K562 (cell line): ENCODE data around the gene CEP135. TPM values are rescaled to one million over a fixed set of nuclear protein-coding genes. Genes with fewer than 3 reads are reported as not detected.
A peak's percentile ranks its signal among the peaks of the same experiment; 100 is the strongest.

Experiments used
- ATAC-seq: fragments of 200-7000 bp; cut with Tn5 transposase; 3 replicates; pipeline ENCODE4 v1.9.1; 2020; ENCODE audit warnings: moderate library complexity
- BruUV-seq: library from RNA; stranded (reverse); fragments of 400-500 nt; replicated peaks from 2 replicates; lab custom pipeline; 2021; lab: Mats Ljungman, UMichigan
- CTCF ChIA-PET: fragments of 300-600 bp; formaldehyde crosslinking; extraction: SDS; loops from one replicate; lab custom pipeline; 2021; ENCODE audit warnings: low intra/inter-chr PET ratio; lab: Yijun Ruan, JAX
- POLR2A ChIA-PET: fragments of 300-600, 350-650 bp; sonication (Branson Sonifier 250); formaldehyde crosslinking; extraction: SDS; loops from one replicate; lab custom pipeline; 2021; ENCODE audit warnings: antibody characterized with exemption, inconsistent platforms; lab: Yijun Ruan, JAX
- DNase-seq, 4 experiments: peaks; one replicate each; pipeline versions ENCODE4 v3.0.0 to v3.0.0-alpha.2; 2011 to 2018; ENCODE audit warnings: low spot score in 3 of 4, mixed read lengths in 3 of 4; ENCODE audit errors: extremely low read depth in 1 of 4
- FAIRE-seq: peaks from 2 replicates; lab custom pipeline; 2011; peaks lifted over from hg19 to GRCh38; lab: Jason Lieb, UNC
- H2AFZ ChIP-seq: 2 replicates; pipeline ENCODE4 v1.6.0; 2011; ENCODE audit warnings: low read depth, low read length, control low read depth, inconsistent platforms
- H3K27ac ChIP-seq: fragments of 200-600 bp; 3 replicates; pipeline ENCODE4 v1.8.0; 2011; ENCODE audit warnings: low read depth, mild to moderate bottlenecking, control low read depth, inconsistent platforms, low read length, moderate library complexity, mixed read lengths; ENCODE audit errors: extremely low read depth
- H3K27me3 ChIP-seq, 2 experiments: fragments of 300-600 bp in 1 of 2; 2 replicates in 1 of 2; 3 replicates in 1 of 2; pipeline versions ENCODE4 v1.6.0 to v1.8.0; 2011; ENCODE audit warnings: inconsistent platforms in 2 of 2, low read length in 2 of 2, mild to moderate bottlenecking in 1 of 2, mixed read lengths in 1 of 2, moderate library complexity in 1 of 2; ENCODE audit not compliant: control insufficient read depth in 2 of 2, insufficient read depth in 2 of 2
- H3K36me3 ChIP-seq: fragments of 300-600 bp; 3 replicates; pipeline ENCODE4 v1.8.0; 2011; ENCODE audit warnings: mild to moderate bottlenecking, low read length, inconsistent platforms; ENCODE audit not compliant: control insufficient read depth, insufficient read depth
- H3K4me1 ChIP-seq, 2 experiments: fragments of 200-600 bp in 1 of 2; replicated peaks in 1 of 2; 2 replicates in 1 of 2; 3 replicates in 1 of 2; pipeline versions ENCODE4 v1.5.1 to v1.8.0; 2011; ENCODE audit warnings: inconsistent platforms in 2 of 2, low read length in 2 of 2, mild to moderate bottlenecking in 1 of 2, mixed read lengths in 1 of 2, moderate library complexity in 1 of 2; ENCODE audit not compliant: control insufficient read depth in 2 of 2, insufficient read depth in 2 of 2
- H3K4me2 ChIP-seq: 2 replicates; pipeline ENCODE4 v1.6.1; 2011; ENCODE audit warnings: low read length, control low read depth, inconsistent platforms, mixed read lengths; ENCODE audit not compliant: insufficient read depth
- H3K4me3 ChIP-seq: fragments of 200-600 bp; sonication (generic), shearing (Covaris generic); 2 replicates; pipeline ENCODE4 v1.5.1; 2016; ENCODE audit warnings: control low read depth, inconsistent platforms
- H3K79me2 ChIP-seq: fragments of 200-600 bp; 3 replicates; pipeline ENCODE4 v1.8.0; 2011; ENCODE audit warnings: low read length, inconsistent platforms; ENCODE audit not compliant: control insufficient read depth, insufficient read depth
- H3K9ac ChIP-seq, 2 experiments: 2 replicates each; pipeline versions ENCODE4 v1.6.0 to v1.6.1; 2011; ENCODE audit warnings: low read depth in 2 of 2, low read length in 2 of 2, control low read depth in 1 of 2, inconsistent platforms in 1 of 2, mild to moderate bottlenecking in 1 of 2, mixed read lengths in 1 of 2; ENCODE audit not compliant: insufficient read depth in 1 of 2
- H3K9me1 ChIP-seq: one replicate; pipeline ENCODE4 v1.6.0; 2011; ENCODE audit warnings: inconsistent platforms, mild to moderate bottlenecking, low read length, moderate library complexity; ENCODE audit not compliant: control insufficient read depth, insufficient read depth
- H3K9me3 ChIP-seq: replicated peaks from 2 replicates; pipeline ENCODE4 v1.5.1; 2011; ENCODE audit warnings: low read depth, low read length, inconsistent platforms; ENCODE audit not compliant: control insufficient read depth, insufficient read depth
- H4K20me1 ChIP-seq: replicated peaks from 2 replicates; pipeline ENCODE4 v1.6.1; 2011; ENCODE audit warnings: low read length, inconsistent platforms, mixed read lengths; ENCODE audit not compliant: control insufficient read depth, insufficient read depth
- ARID1B ChIP-seq: fragments of 450-650 bp; IDR thresholded peaks from 2 replicates; pipeline ENCODE4 v1.6.1; 2016; ENCODE audit warnings: antibody characterized with exemption, mild to moderate bottlenecking, inconsistent platforms
- FOSL1 ChIP-seq: fragments of 200-800 bp; sonication (Bioruptor generic); conservative IDR thresholded peaks from 2 replicates; pipeline ENCODE4 v1.6.1; 2016; ENCODE audit warnings: missing genetic modification characterization, missing compliant biosample characterization
- JUND ChIP-seq, 2 experiments: IDR thresholded peaks; 2 replicates in 1 of 2; 3 replicates in 1 of 2; pipeline ENCODE4 v1.6.1; 2011; ENCODE audit warnings: borderline replicate concordance in 2 of 2, low read depth in 2 of 2, low read length in 2 of 2, improper control_type of control experiment in 1 of 2, missing biosample characterization in 1 of 2, missing genetic modification characterization in 1 of 2, missing genetic modification reagents in 1 of 2
- SRSF1 ChIP-seq: fragments of 200-400 bp; formaldehyde crosslinking; IDR thresholded peaks from 2 replicates; pipeline ENCODE4 v1.6.1; 2017; ENCODE audit warnings: mild to moderate bottlenecking, low read depth, low read length, moderate library complexity
- ZKSCAN1 ChIP-seq: fragments of 150-350 bp; IDR thresholded peaks from 2 replicates; pipeline ENCODE4 v1.6.1; 2016; ENCODE audit warnings: low read depth, low read length
- in situ Hi-C: fragments of 300-500 bp; cut with MboI; formaldehyde crosslinking; loops from 4 replicates; pipeline ENCODE4 v1.15.0; 2018; ENCODE audit warnings: inconsistent platforms, mixed read lengths
- intact Hi-C: fragments of 100-400 bp; cut with micrococcal nuclease; formaldehyde crosslinking; loops from 2 replicates; pipeline ENCODE4 v1.14.2; 2022
- polyA plus RNA-seq, 8 experiments: library from polyadenylated mRNA; depleted of rRNA in 4 of 8; stranded (reverse) in 5 of 8; unstranded in 3 of 8; fragments of >200 nt; fragmentation: Nextera tagmentation in 2 of 8; fragmentation: Illumina TruSeq in 1 of 8; extraction: Ambion mirVana in 2 of 8; extraction: Trizol in 1 of 8; gene quantifications; 2 replicates each; pipeline versions ENCODE4 v1.2.1 to v1.2.3, GENCODE V29; 2011 to 2014; ENCODE audit warnings: inconsistent platforms in 1 of 8, missing spikeins in 1 of 8
- total RNA-seq, 7 experiments: library from RNA; depleted of rRNA in 6 of 7; stranded (reverse); fragments of >200 nt in 6 of 7; fragmentation: Illumina TruSeq in 2 of 7; extraction: Trizol in 2 of 7; gene quantifications; 2 replicates each; pipeline versions ENCODE4 v1.2.1 to v1.2.3, GENCODE V29; 2011 to 2021; ENCODE audit warnings: low replicate concordance in 1 of 7

Gene CEP135
- total and polyA plus RNA-seq, 9 of the 15 experiments (the other 6 are each of a cell fraction or from before 2014, with no cell fraction given), result 3.1 to 18.9 (median 15.3) TPM

GRCh38 chr4:55989766-55990165 lies 41.0 kb downstream of the CEP135 start:
- ATAC-seq, result peak; percentile 49; the same call in 2 of the 3 replicates
- TF ChIP-seq ZKSCAN1 (no peak), SRSF1 (no peak), FOSL1 (tag) (peak; percentile 31; the same call in 1 of the 2 replicates), ARID1B (peak; percentile 27; the same call in 1 of the 2 replicates), JUND (IDR thresholded peaks at IDR 0.05; ENCODE audit: borderline replicate concordance, low read depth, low read length) (0 out of 2 replicates have a peak, but pooled peaks have one; percentile 3), JUND (tag; IDR thresholded peaks at IDR 0.05; ENCODE audit: borderline replicate concordance, low read depth, low read length) (no peak)
- TF ChIP-seq, all 486 proteins: peak for 3
- Histone ChIP-seq H3K4me1 (peaks cover 0 to 2% of the 10 kb centered on the region in 2 experiments; a peak in 2 of 5 replicates), H2AFZ (no peak overlapping the region), H3K9me1 (no peaks in the 10 kb centered on the region), H3K9ac (no peak overlapping the region), H3K79me2 (no peaks in the 10 kb centered on the region), H4K20me1 (no peaks in the 10 kb centered on the region), H3K36me3 (peaks cover 19% of the 10 kb centered on the region), H3K4me2 (no peak overlapping the region), H3K4me3 (no peak overlapping the region), H3K27ac (no peak overlapping the region), H3K27me3 (no peaks in the 10 kb centered on the region), H3K9me3 (no peaks in the 10 kb centered on the region)
- CTCF ChIA-PET, result no interaction called here
- no TSS peak for BruUV-seq
- intact Hi-C loops, result no loop called here
- no peak for FAIRE-seq
- POLR2A ChIA-PET, result interaction anchor here (0.6 to 1.8 kb wide), 4 partner anchors 9 to 490 kb away, joined by 3 to 6 read pairs (median 4); no protein-coding TSS in a partner anchor
- peak in 2 of 4 experiments; percentile 3 to 9 for DNase-seq
- in situ Hi-C loops, result no loop called here
